ENCODE data around the gene MARCHF11.

- TF ChIP-seq, protein P1, sequence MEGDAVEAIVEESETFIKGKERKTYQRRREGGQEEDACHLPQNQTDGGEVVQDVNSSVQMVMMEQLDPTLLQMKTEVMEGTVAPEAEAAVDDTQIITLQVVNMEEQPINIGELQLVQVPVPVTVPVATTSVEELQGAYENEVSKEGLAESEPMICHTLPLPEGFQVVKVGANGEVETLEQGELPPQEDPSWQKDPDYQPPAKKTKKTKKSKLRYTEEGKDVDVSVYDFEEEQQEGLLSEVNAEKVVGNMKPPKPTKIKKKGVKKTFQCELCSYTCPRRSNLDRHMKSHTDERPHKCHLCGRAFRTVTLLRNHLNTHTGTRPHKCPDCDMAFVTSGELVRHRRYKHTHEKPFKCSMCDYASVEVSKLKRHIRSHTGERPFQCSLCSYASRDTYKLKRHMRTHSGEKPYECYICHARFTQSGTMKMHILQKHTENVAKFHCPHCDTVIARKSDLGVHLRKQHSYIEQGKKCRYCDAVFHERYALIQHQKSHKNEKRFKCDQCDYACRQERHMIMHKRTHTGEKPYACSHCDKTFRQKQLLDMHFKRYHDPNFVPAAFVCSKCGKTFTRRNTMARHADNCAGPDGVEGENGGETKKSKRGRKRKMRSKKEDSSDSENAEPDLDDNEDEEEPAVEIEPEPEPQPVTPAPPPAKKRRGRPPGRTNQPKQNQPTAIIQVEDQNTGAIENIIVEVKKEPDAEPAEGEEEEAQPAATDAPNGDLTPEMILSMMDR (IDR thresholded peaks at IDR 0.05 in 2 of 3, conservative IDR thresholded peaks at IDR 0.05 in 1 of 3; ENCODE audit: borderline replicate concordance in 1 of 3, insufficient read depth in 1 of 3, low read depth in 2 of 3, low read length in 2 of 3): no peak
- TF ChIP-seq ZNF274 (IDR thresholded peaks at IDR 0.05; ENCODE audit: low read depth, low read length): no peak
- TF ChIP-seq SIN3A (IDR thresholded peaks at IDR 0.05; ENCODE audit: low read depth): no peak
Measured at GRCh38 chr5:16043349-16043965, 136.1 kb downstream of the MARCHF11 start.

Measured in HCT116 (cell line).